GM13976 (cell line): ENCODE results near the gene PRKCA.

ENCODE experiments used
- DNase-seq: peaks from one replicate; pipeline ENCODE4 v3.0.0; 2012; ENCODE audit warnings: low spot score
- CTCF ChIP-seq: IDR thresholded peaks from 2 replicates; pipeline ENCODE4 v1.5.1; 2012; ENCODE audit warnings: borderline replicate concordance, mild to moderate bottlenecking; ENCODE audit not compliant: insufficient read depth; ENCODE audit errors: extremely low read depth, missing control alignments, control extremely low read depth
- in situ Hi-C: fragments of 300-500 bp; cut with MboI; formaldehyde crosslinking; loops from one replicate; pipeline ENCODE4 v1.12.0; 2022; ENCODE audit warnings: low sequenced_read_pairs, mixed read lengths, inconsistent platforms; ENCODE audit not compliant: unreplicated experiment

The PRKCA gene

DNA sequence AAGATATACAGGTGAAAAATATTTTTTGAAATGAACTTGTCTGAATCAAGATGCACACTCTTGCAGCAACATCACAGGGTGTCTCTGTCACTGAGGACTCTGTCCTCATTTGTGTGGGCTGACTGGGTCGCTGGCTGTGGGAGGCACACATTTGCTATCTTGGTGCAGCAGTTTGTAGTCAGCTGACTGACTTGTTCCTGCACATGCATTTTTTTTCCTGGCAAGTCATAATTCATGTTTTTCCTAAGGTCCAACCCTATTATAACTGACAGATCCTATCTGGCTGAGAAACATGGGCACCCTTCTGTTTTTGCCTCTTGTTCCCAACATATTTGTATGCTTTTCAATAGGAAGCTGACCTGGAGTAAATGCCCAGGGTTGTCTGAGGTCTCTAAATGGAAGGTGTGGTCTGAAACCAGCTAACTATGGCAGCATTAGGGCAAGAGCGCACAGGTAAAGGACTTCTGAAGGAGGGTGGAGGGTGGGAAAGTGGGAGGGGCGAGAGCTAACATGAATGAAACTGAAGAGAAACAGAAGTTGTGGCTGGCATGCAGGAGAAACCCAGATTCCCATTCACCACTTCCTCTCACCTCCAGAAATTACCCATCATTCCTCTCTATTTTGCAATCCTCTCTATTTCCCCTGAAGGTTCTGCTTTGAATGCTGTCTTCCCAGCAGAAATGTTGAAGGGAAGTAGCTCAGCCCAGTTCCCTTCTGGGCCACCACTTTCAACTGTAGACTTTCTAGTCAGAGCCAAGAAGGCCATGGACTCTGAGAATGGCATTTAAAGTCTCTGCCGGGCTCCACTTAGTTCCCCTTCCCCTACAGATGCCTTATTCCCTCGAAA lies 166.1 kb downstream of the PRKCA start:
- no peak for TF ChIP-seq CTCF

GRCh38 chr17:66469088-66469442 lies 166.7 kb downstream of the PRKCA start:
- TF ChIP-seq CTCF: no peak
- no peak for DNase-seq
- in situ Hi-C loops: no loop called here

More for the DNA sequence above, 166.1 kb downstream of the PRKCA start:
- no peak for DNase-seq
- in situ Hi-C loops: no loop called here

- no peak for DNase-seq
- TF ChIP-seq CTCF: no peak
- in situ Hi-C loops: no loop called here
Observed at GRCh38 chr17:66469461-66469860, 167.0 kb downstream of the PRKCA start.

GRCh38 chr17:66469890-66470289 lies 167.5 kb downstream of the PRKCA start:
- in situ Hi-C loops: no loop called here
- no peak for TF ChIP-seq CTCF
- no peak for DNase-seq

GRCh38 chr17:66472123-66472522 lies 169.7 kb downstream of the PRKCA start:
- no peak for DNase-seq
- in situ Hi-C loops: no loop called here
- TF ChIP-seq CTCF: no peak

DNA sequence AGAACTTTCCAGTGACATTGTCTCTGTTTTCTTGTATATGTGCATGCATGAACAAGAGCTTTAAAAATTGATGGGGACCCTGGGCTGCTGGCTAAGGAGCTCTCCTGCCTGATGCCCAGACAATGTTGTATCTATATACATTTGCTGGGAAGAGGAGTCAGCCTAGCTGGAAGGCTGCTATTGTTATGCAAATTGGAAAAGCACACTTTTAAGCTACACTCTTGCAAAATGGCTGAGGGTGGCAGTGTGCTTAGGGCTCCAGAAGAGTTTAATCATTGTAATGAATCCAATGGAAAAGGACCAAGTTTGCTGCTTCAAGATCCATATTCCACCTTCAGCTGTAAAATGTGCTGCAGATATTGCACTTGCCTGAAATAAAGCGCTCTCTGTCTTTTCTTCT lies 171.8 kb downstream of the PRKCA start:
- in situ Hi-C loops: no loop called here
- no peak for DNase-seq
- no peak for TF ChIP-seq CTCF

- DNase-seq: no peak
- TF ChIP-seq CTCF: no peak
- in situ Hi-C loops: no loop called here
Observed at GRCh38 chr17:66474806-66475497, 172.5 kb downstream of the PRKCA start.
